SK-N-MC (cell line): Measurements from ENCODE around the gene SLC2A8.

ENCODE experiments used
- EZH2 ChIP-seq: fragments of 200-600 bp; sonication (generic); IDR thresholded peaks from one replicate; pipeline ENCODE4 v1.6.1; 2017; ENCODE audit warnings: antibody characterized with exemption
- POLR2AphosphoS5 ChIP-seq: IDR thresholded peaks from 2 replicates; pipeline ENCODE4 v1.6.1; 2012; ENCODE audit warnings: mild to moderate bottlenecking, low read depth, low read length, borderline replicate concordance

DNA sequence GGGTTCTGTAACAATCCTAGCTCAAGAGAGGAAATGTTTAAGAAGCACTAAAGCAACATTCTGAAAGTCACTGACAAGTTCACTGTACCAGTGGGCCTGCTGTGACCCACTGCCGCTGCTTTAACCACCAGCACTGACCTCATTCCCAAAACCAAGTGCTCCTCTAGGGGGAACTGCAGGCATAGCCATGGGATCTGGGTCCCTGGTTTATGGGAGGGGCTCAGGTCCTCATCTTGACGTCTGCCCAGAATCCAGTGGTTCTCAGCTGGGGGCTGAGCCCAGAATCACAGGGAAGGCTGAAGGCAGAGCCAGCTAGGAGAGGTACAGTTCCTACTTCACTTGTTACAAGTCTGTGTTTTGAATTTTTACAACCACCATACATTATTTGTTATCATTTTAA lies 36.1 kb upstream of the SLC2A8 start:
- TF ChIP-seq EZH2 (no peak), POLR2AphosphoS5 (no peak)
